Measurements from ENCODE around the gene SLC38A7.

DNA sequence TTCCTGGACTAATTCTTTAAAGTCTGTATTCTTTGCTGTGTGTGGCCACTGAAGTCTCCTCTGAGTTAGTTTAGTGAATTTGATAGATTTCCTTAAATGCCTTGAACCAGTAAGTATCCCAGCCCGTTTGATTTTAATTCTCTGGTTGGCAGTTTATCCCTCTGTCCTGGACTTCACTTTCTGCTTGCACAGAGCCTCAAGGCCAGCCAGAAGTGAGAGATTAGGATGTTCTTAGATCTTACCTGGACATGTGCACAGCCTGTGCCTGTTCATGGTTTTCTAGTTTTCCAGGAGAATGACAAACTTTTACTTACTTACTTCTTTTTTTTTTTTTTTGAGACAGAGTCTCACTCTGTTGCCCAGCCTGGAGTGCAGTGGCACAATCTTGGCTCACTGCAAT is 10.8 kb upstream of the SLC38A7 start:
- TF ChIP-seq, protein P1, sequence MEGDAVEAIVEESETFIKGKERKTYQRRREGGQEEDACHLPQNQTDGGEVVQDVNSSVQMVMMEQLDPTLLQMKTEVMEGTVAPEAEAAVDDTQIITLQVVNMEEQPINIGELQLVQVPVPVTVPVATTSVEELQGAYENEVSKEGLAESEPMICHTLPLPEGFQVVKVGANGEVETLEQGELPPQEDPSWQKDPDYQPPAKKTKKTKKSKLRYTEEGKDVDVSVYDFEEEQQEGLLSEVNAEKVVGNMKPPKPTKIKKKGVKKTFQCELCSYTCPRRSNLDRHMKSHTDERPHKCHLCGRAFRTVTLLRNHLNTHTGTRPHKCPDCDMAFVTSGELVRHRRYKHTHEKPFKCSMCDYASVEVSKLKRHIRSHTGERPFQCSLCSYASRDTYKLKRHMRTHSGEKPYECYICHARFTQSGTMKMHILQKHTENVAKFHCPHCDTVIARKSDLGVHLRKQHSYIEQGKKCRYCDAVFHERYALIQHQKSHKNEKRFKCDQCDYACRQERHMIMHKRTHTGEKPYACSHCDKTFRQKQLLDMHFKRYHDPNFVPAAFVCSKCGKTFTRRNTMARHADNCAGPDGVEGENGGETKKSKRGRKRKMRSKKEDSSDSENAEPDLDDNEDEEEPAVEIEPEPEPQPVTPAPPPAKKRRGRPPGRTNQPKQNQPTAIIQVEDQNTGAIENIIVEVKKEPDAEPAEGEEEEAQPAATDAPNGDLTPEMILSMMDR (IDR thresholded peaks at IDR 0.05) = no peak
- no peak for TF ChIP-seq ZFX (IDR thresholded peaks at IDR 0.05; ENCODE audit: borderline replicate concordance)

Measured in 22Rv1 (cell line).